Gastrocnemius medialis (tissue), 4 donors: ENCODE measurements around the gene DEGS2.

Source experiments
- POLR2A ChIP-seq, 2 donors: fragments of 450-650 bp; IDR thresholded peaks; one replicate each; pipeline ENCODE4 v1.6.1; 2017; ENCODE audit warnings: antibody characterized with exemption in 2 of 2, mild to moderate bottlenecking in 2 of 2, moderate library complexity in 2 of 2
- TF ChIP-seq, protein P1 (sequence below), 5 experiments: fragments of 450-650 bp in 3 of 5; fragments of 200-600 bp in 2 of 5; sonication (generic) in 2 of 5; IDR thresholded peaks in 4 of 5; conservative IDR thresholded peaks in 1 of 5; 1 replicate in 4 of 5; 2 replicates in 1 of 5; pipeline ENCODE4 v1.5.1; 2016 to 2019; ENCODE audit warnings: antibody characterized with exemption in 5 of 5, mild to moderate bottlenecking in 3 of 5, moderate library complexity in 3 of 5

DNA sequence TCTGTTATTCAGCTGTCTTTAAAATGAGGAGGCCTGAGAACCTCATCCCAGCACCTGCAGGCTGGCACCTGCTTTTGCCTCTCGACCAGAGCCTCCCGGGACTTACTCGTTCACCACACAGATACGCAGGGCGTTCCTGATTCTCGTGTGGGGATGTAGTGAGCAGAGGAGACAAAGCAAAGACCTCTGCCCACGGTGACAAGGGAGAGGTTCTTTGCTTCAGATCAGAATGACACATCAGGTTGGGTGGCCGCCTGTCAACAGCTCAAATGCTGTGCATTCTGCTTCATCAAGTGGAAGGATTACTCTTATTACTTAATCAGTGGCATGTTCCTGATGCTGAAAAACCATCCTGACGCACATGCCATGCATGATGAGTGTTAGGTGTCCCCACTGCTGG, 24.4 kb downstream of the DEGS2 start:
- TF ChIP-seq, protein P1, sequence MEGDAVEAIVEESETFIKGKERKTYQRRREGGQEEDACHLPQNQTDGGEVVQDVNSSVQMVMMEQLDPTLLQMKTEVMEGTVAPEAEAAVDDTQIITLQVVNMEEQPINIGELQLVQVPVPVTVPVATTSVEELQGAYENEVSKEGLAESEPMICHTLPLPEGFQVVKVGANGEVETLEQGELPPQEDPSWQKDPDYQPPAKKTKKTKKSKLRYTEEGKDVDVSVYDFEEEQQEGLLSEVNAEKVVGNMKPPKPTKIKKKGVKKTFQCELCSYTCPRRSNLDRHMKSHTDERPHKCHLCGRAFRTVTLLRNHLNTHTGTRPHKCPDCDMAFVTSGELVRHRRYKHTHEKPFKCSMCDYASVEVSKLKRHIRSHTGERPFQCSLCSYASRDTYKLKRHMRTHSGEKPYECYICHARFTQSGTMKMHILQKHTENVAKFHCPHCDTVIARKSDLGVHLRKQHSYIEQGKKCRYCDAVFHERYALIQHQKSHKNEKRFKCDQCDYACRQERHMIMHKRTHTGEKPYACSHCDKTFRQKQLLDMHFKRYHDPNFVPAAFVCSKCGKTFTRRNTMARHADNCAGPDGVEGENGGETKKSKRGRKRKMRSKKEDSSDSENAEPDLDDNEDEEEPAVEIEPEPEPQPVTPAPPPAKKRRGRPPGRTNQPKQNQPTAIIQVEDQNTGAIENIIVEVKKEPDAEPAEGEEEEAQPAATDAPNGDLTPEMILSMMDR (IDR thresholded peaks at IDR 0.05 in 4 of 5, conservative IDR thresholded peaks at IDR 0.05 in 1 of 5) = no peak
- TF ChIP-seq POLR2A (IDR thresholded peaks at IDR 0.05) = no peak
